H1 (cell line): Measurements from ENCODE around the gene GAN. TPM values are rescaled to one million over a fixed set of nuclear protein-coding genes. Genes with fewer than 3 reads are reported as not detected.

Experiments used
- CTCF ChIA-PET: fragments of 300-600 bp; sonication (Branson Sonifier 250); formaldehyde crosslinking; loops from one replicate; lab custom pipeline; 2021; ENCODE audit not compliant: partially characterized antibody; lab: Charles Lee
- POLR2A ChIA-PET: fragments of 300-600 bp; sonication (Branson Sonifier 250); formaldehyde crosslinking; loops from one replicate; lab custom pipeline; 2021; ENCODE audit warnings: inconsistent platforms; ENCODE audit not compliant: partially characterized antibody; lab: Charles Lee
- DNase-seq, 2 experiments: peaks; one replicate each; pipeline versions ENCODE4 v3.0.0 to v3.0.0-alpha.2; 2010 to 2022; ENCODE audit warnings: low spot score in 2 of 2, low read depth in 1 of 2, mixed read lengths in 1 of 2
- FAIRE-seq: peaks from 2 replicates; lab custom pipeline; 2011; peaks lifted over from hg19 to GRCh38; lab: Jason Lieb, UNC
- H2AFZ ChIP-seq: 2 replicates; pipeline ENCODE4 v1.8.1; 2012; ENCODE audit warnings: low read length, inconsistent platforms
- H2AK5ac ChIP-seq: 2 replicates; pipeline ENCODE4 v1.6.1; 2013; ENCODE audit warnings: low read depth, low read length
- H2BK120ac ChIP-seq: replicated peaks from 2 replicates; pipeline ENCODE3; 2013; ENCODE audit warnings: low read depth, low read length, inconsistent platforms
- H2BK12ac ChIP-seq: 2 replicates; pipeline ENCODE4 v1.6.1; 2013; ENCODE audit warnings: low read depth, low read length
- H2BK15ac ChIP-seq: 2 replicates; pipeline ENCODE4 v1.6.1; 2013; ENCODE audit warnings: low read length
- H2BK20ac ChIP-seq: 2 replicates; pipeline ENCODE4 v1.6.1; 2013; ENCODE audit warnings: low read length
- H2BK5ac ChIP-seq: 2 replicates; pipeline ENCODE4 v1.6.1; 2013; ENCODE audit warnings: low read depth, low read length
- H3K14ac ChIP-seq: 2 replicates; pipeline ENCODE4 v1.6.1; 2013; ENCODE audit warnings: inconsistent platforms; ENCODE audit not compliant: insufficient read length
- H3K18ac ChIP-seq: 2 replicates; pipeline ENCODE4 v1.6.1; 2013; ENCODE audit warnings: low read length; ENCODE audit errors: extremely low read depth
- H3K23ac ChIP-seq: 2 replicates; pipeline ENCODE4 v1.6.1; 2013; ENCODE audit warnings: inconsistent platforms; ENCODE audit not compliant: insufficient read length
- H3K23me2 ChIP-seq: 2 replicates; pipeline ENCODE4 v1.6.1; 2013; ENCODE audit warnings: low read depth, low read length
- H3K27ac ChIP-seq: 2 replicates; pipeline ENCODE4 v1.6.1; 2011; ENCODE audit warnings: low read depth, low read length, inconsistent platforms
- H3K27me3 ChIP-seq, 4 experiments: replicated peaks in 1 of 4; 1 replicate in 1 of 4; 2 replicates in 3 of 4; pipeline versions ENCODE4 v1.6.1 to v1.8.1; 2011 to 2013; ENCODE audit warnings: low read length in 3 of 4, mild to moderate bottlenecking in 3 of 4, inconsistent platforms in 2 of 4, mixed read lengths in 2 of 4, moderate library complexity in 1 of 4; ENCODE audit not compliant: control insufficient read depth in 3 of 4, insufficient read depth in 3 of 4; ENCODE audit errors: extremely low read depth in 1 of 4
- H3K36me3 ChIP-seq, 4 experiments: 2 replicates each; pipeline versions ENCODE4 v1.6.1 to v1.8.1; 2011 to 2013; ENCODE audit warnings: mild to moderate bottlenecking in 4 of 4, low read length in 3 of 4, moderate library complexity in 2 of 4, control low read depth in 1 of 4, inconsistent platforms in 1 of 4; ENCODE audit not compliant: insufficient read depth in 4 of 4, control insufficient read depth in 2 of 4
- H3K4ac ChIP-seq: replicated peaks from 2 replicates; pipeline ENCODE3; 2013; ENCODE audit warnings: low read length, low read depth, mixed read lengths, inconsistent platforms; ENCODE audit not compliant: insufficient read length
- H3K4me1 ChIP-seq, 4 experiments: replicated peaks in 1 of 4; 1 replicate in 1 of 4; 2 replicates in 3 of 4; pipeline versions ENCODE4 v1.6.1 to v1.8.1; 2011 to 2013; ENCODE audit warnings: low read length in 3 of 4, inconsistent platforms in 2 of 4, mixed read lengths in 1 of 4; ENCODE audit not compliant: insufficient read depth in 4 of 4, control insufficient read depth in 3 of 4
- H3K4me2 ChIP-seq, 2 experiments: 2 replicates each; pipeline versions ENCODE4 v1.6.1 to v1.8.1; 2011 to 2013; ENCODE audit warnings: low read depth in 2 of 2, low read length in 2 of 2, control low read depth in 1 of 2, inconsistent platforms in 1 of 2, mild to moderate bottlenecking in 1 of 2; ENCODE audit not compliant: insufficient read depth in 1 of 2
- H3K4me3 ChIP-seq, 4 experiments: fragments of 200-600, 300-600 bp in 1 of 4; sonication (generic), shearing (Covaris generic), sonication (Bioruptor Twin) in 1 of 4; 2 replicates each; pipeline versions ENCODE4 v1.5.1 to v1.8.1; 2011 to 2016; ENCODE audit warnings: low read length in 4 of 4, low read depth in 3 of 4, control low read depth in 2 of 4, inconsistent platforms in 2 of 4, mild to moderate bottlenecking in 2 of 4, mixed read lengths in 1 of 4, moderate library complexity in 1 of 4; ENCODE audit not compliant: insufficient read depth in 2 of 4; ENCODE audit errors: extremely low read depth in 1 of 4
- H3K56ac ChIP-seq: replicated peaks from 2 replicates; pipeline ENCODE3; 2013; ENCODE audit warnings: low read depth, mild to moderate bottlenecking, mixed read lengths, low read length, inconsistent platforms; ENCODE audit not compliant: insufficient read length
- H3K79me1 ChIP-seq: 2 replicates; pipeline ENCODE4 v1.6.1; 2013; ENCODE audit warnings: low read depth, low read length, control low read depth
- H3K79me2 ChIP-seq, 2 experiments: 2 replicates each; pipeline versions ENCODE4 v1.6.1 to v1.8.1; 2012 to 2013; ENCODE audit warnings: low read length in 2 of 2, mild to moderate bottlenecking in 2 of 2, inconsistent platforms in 1 of 2; ENCODE audit not compliant: insufficient read depth in 2 of 2, control insufficient read depth in 1 of 2
- H3K9ac ChIP-seq, 4 experiments: replicated peaks in 1 of 4; 1 replicate in 1 of 4; 2 replicates in 3 of 4; pipeline versions ENCODE4 v1.6.1 to v1.8.1; 2011 to 2013; ENCODE audit warnings: low read depth in 3 of 4, low read length in 3 of 4, control low read depth in 2 of 4, mild to moderate bottlenecking in 2 of 4, moderate library complexity in 2 of 4, inconsistent platforms in 1 of 4; ENCODE audit errors: extremely low read depth in 1 of 4
- H3K9me3 ChIP-seq, 2 experiments: 2 replicates each; pipeline versions ENCODE4 v1.6.1 to v1.8.1; 2012 to 2013; ENCODE audit warnings: mild to moderate bottlenecking in 2 of 2, moderate library complexity in 2 of 2, control low read depth in 1 of 2, inconsistent platforms in 1 of 2, low read depth in 1 of 2, low read length in 1 of 2, mixed read lengths in 1 of 2; ENCODE audit not compliant: insufficient read depth in 2 of 2
- H4K20me1 ChIP-seq, 2 experiments: replicated peaks in 1 of 2; 2 replicates each; pipeline versions ENCODE3 to v1.8.1; 2011 to 2013; ENCODE audit warnings: inconsistent platforms in 2 of 2, low read length in 2 of 2, mild to moderate bottlenecking in 1 of 2; ENCODE audit not compliant: insufficient read depth in 2 of 2, control insufficient read depth in 1 of 2
- H4K5ac ChIP-seq: 2 replicates; pipeline ENCODE4 v1.6.1; 2013; ENCODE audit warnings: low read length, low read depth, mixed read lengths, inconsistent platforms; ENCODE audit not compliant: insufficient read length
- H4K8ac ChIP-seq: 2 replicates; pipeline ENCODE4 v1.8.0; 2013; ENCODE audit warnings: mild to moderate bottlenecking, moderate library complexity, low read length, inconsistent platforms; ENCODE audit not compliant: insufficient read depth; ENCODE audit errors: extremely low read depth
- H4K91ac ChIP-seq: replicated peaks from 2 replicates; pipeline ENCODE3; 2013; ENCODE audit warnings: low read length, mixed read lengths, inconsistent platforms; ENCODE audit not compliant: insufficient read length
- JUN ChIP-seq: IDR thresholded peaks from 2 replicates; pipeline ENCODE4 v1.6.1; 2011; ENCODE audit warnings: low read depth, mild to moderate bottlenecking, improper control_type of control experiment, low read length
- NRF1 ChIP-seq: IDR thresholded peaks from 2 replicates; pipeline ENCODE4 v1.6.1; 2011; ENCODE audit warnings: mild to moderate bottlenecking, low read depth, low read length, improper control_type of control experiment
- RFX5 ChIP-seq: IDR thresholded peaks from 2 replicates; pipeline ENCODE4 v1.6.1; 2011; ENCODE audit warnings: low read depth, low read length, improper control_type of control experiment, borderline replicate concordance
- SAP30 ChIP-seq: fragments of 300-600 bp; sonication (generic); IDR thresholded peaks from 2 replicates; pipeline ENCODE4 v1.7.1; 2012; ENCODE audit warnings: low read length, moderate library complexity, mild to moderate bottlenecking, inconsistent platforms; ENCODE audit not compliant: insufficient read depth, insufficient replicate concordance
- YY1 ChIP-seq: IDR thresholded peaks from 2 replicates; pipeline ENCODE4 v1.6.1; 2011; ENCODE audit warnings: low read depth, mild to moderate bottlenecking, low read length
- ZNF274 ChIP-seq: IDR thresholded peaks from 2 replicates; pipeline ENCODE4 v1.7.0; 2012; ENCODE audit warnings: low read length, borderline replicate concordance; ENCODE audit errors: extremely low read depth
- WGBS, 2 experiments: shearing (Covaris generic) in 1 of 2; methylation state at CpG; one replicate each; pipeline versions ENCODE4 v1.1.6 to v1.1.7; 2013 to 2015; ENCODE audit warnings: low lambda C conversion rate in 2 of 2, mixed read lengths in 2 of 2, inconsistent platforms in 1 of 2, low coverage in 1 of 2, missing lambda C conversion rate in 1 of 2; ENCODE audit not compliant: insufficient replicate concordance in 2 of 2, insufficient coverage in 1 of 2, insufficient read length in 1 of 2; ENCODE audit errors: extremely low coverage in 1 of 2, missing lambda C conversion rate in 1 of 2; 5-methylcytosine and 5-hydroxymethylcytosine counted together
- polyA plus RNA-seq, 7 experiments: library from polyadenylated mRNA; depleted of rRNA in 3 of 7; stranded (reverse) in 5 of 7; unstranded in 2 of 7; fragments of >200 nt in 5 of 7; fragments of 200-250 nt in 2 of 7; gene quantifications; 1 replicate in 5 of 7; 2 replicates in 1 of 7; 4 replicates in 1 of 7; pipeline versions ENCODE4 v1.2.1 to v1.2.3, GENCODE V29; 2011 to 2013; ENCODE audit warnings: missing spikeins in 2 of 7, mixed read lengths in 2 of 7
- total RNA-seq: library from RNA; stranded (reverse); fragmentation: NEBNext Ultra II Directional; extraction: Animal tissue kit (Norgen Biotek cat#: 25700); gene quantifications from 2 replicates; pipeline ENCODE4 v1.2.1, GENCODE V29; 2021

Gene GAN
- total and polyA plus RNA-seq, 2 of the 8 experiments (the other 6 are each of a cell fraction or from before 2014, with no cell fraction given), result 4.5 to 23.9 TPM

- Histone ChIP-seq H3K27ac (no peak overlapping the region), H2BK20ac (no peak overlapping the region), H2AK5ac (no peak overlapping the region), H4K8ac (no peak overlapping the region), H3K56ac (no peak overlapping the region), H3K18ac (no peak overlapping the region), H3K36me3 (peaks cover 0 to 6% (median 0%) of the 10 kb centered on the region in 4 experiments; a peak in 2 of 8 replicates), H3K79me2 (peaks cover 5 to 28% of the 10 kb centered on the region in 2 experiments), H4K5ac (no peak overlapping the region), H2BK5ac (no peak overlapping the region), H3K4ac (no peak overlapping the region), H3K4me3 (no peak overlapping the region), H4K91ac (no peak overlapping the region), H2AFZ (no peak overlapping the region), H2BK15ac (no peak overlapping the region), H3K23ac (no peak overlapping the region), H4K20me1 (peaks cover 0 to 5% of the 10 kb centered on the region in 2 experiments), H3K9me3 (no peaks in the 10 kb centered on the region), H3K27me3 (no peaks in the 10 kb centered on the region), H3K14ac (no peak overlapping the region), H3K4me2 (no peak overlapping the region), H2BK120ac (no peak overlapping the region), H3K79me1 (peaks cover 9% of the 10 kb centered on the region; the same call in 1 of the 2 replicates), H3K23me2 (no peaks in the 10 kb centered on the region), H3K4me1 (peaks cover 0 to 8% (median 1%) of the 10 kb centered on the region in 4 experiments; a peak in 2 of 7 replicates), H2BK12ac (no peak overlapping the region), H3K9ac (no peak overlapping the region)
- no peak for TF ChIP-seq JUN
- no peak for TF ChIP-seq NRF1
- no peak for TF ChIP-seq ZNF274
- TF ChIP-seq RFX5, result no peak
- no peak for TF ChIP-seq YY1
- TF ChIP-seq SAP30, result no peak
- ChIA-PET POLR2A (interaction anchor here (1.8 kb wide), 1 partner anchor 21 kb away, joined by 5 read pairs; no protein-coding TSS in a partner anchor), CTCF (interaction anchor here (0.6 to 1.5 kb wide), 2 partner anchors 11 to 97 kb away, joined by 3 to 4 read pairs; no protein-coding TSS in a partner anchor)
- 82% methylated on average over 3 of the region's 3 CpGs; no CpG with 5 or more reads in 1 of the 2 experiments for WGBS, 2 experiments
- DNase-seq (no peak), FAIRE-seq (no peak)
Observed at GRCh38 chr16:81307770-81308169, 7.0 kb upstream of the GAN start.
